Measurements from ENCODE around the gene TPRA1. TPM values are rescaled to one million over a fixed set of nuclear protein-coding genes. Genes with fewer than 3 reads are reported as not detected.

Gene TPRA1
- total and polyA plus RNA-seq, 2 donors (not counting 1 experiment from before 2014, with no cell fraction given) = 17.5 to 47.4 TPM

DNA sequence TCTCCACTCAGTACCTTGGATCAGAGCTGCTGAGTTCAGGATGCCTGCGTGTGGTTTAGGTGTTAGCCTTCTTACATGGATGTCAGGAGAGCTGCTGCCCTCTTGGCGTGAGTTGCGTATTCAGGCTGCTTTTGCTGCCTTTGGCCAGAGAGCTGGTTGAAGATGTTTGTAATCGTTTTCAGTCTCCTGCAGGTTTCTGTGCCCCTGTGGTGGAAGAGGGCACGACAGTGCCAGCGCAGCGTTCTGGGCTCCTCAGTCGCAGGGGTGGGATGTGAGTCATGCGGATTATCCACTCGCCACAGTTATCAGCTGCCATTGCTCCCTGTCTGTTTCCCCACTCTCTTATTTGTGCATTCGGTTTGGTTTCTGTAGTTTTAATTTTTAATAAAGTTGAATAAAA lies 31.5 kb upstream of the TPRA1 start:
- H3K27ac ChIP-seq (ENCODE audit: insufficient read depth, low read length) = no peak overlapping the region
- no peaks in the 10 kb centered on the region for H3K4me1 ChIP-seq (ENCODE audit: control insufficient read depth, extremely low read depth, insufficient read depth, low read length)
- no peaks in the 10 kb centered on the region for H3K9me3 ChIP-seq (ENCODE audit: control insufficient read depth, insufficient read depth, low read depth, low read length)
- DNase-seq (ENCODE audit: low read depth in 2 of 2) = no peak
- H3K36me3 ChIP-seq (ENCODE audit: control insufficient read depth, insufficient read depth, low read length) = peaks cover 15% of the 10 kb centered on the region
- no peaks in the 10 kb centered on the region for H3K27me3 ChIP-seq (ENCODE audit: control insufficient read depth, insufficient read depth, low read length)
- H3K4me2 ChIP-seq (ENCODE audit: extremely low read depth, insufficient read depth, low read length) = no peak overlapping the region
- H3K79me2 ChIP-seq (ENCODE audit: control insufficient read depth, insufficient read depth, low read length) = no peaks in the 10 kb centered on the region
- TF ChIP-seq, protein P1, sequence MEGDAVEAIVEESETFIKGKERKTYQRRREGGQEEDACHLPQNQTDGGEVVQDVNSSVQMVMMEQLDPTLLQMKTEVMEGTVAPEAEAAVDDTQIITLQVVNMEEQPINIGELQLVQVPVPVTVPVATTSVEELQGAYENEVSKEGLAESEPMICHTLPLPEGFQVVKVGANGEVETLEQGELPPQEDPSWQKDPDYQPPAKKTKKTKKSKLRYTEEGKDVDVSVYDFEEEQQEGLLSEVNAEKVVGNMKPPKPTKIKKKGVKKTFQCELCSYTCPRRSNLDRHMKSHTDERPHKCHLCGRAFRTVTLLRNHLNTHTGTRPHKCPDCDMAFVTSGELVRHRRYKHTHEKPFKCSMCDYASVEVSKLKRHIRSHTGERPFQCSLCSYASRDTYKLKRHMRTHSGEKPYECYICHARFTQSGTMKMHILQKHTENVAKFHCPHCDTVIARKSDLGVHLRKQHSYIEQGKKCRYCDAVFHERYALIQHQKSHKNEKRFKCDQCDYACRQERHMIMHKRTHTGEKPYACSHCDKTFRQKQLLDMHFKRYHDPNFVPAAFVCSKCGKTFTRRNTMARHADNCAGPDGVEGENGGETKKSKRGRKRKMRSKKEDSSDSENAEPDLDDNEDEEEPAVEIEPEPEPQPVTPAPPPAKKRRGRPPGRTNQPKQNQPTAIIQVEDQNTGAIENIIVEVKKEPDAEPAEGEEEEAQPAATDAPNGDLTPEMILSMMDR (conservative IDR thresholded peaks at IDR 0.05 in 1 of 2, IDR thresholded peaks at IDR 0.05 in 1 of 2; ENCODE audit: low read depth in 1 of 2, low read length in 2 of 2) = no peak
- no peak for TF ChIP-seq EZH2 (IDR thresholded peaks at IDR 0.05; ENCODE audit: low read length, missing control alignments)
- H3K4me3 ChIP-seq (replicated peaks in 1 of 4; ENCODE audit: control extremely low read depth in 1 of 4, insufficient read depth in 1 of 4, low read depth in 3 of 4, low read length in 4 of 4) = no peak overlapping the region
- no peaks in the 10 kb centered on the region for H4K20me1 ChIP-seq (ENCODE audit: control insufficient read depth, extremely low read depth, insufficient read depth, low read length)
- H2AFZ ChIP-seq (ENCODE audit: low read length) = no peak overlapping the region
- no peak overlapping the region for H3K9ac ChIP-seq (ENCODE audit: insufficient read depth, low read length)

DNA sequence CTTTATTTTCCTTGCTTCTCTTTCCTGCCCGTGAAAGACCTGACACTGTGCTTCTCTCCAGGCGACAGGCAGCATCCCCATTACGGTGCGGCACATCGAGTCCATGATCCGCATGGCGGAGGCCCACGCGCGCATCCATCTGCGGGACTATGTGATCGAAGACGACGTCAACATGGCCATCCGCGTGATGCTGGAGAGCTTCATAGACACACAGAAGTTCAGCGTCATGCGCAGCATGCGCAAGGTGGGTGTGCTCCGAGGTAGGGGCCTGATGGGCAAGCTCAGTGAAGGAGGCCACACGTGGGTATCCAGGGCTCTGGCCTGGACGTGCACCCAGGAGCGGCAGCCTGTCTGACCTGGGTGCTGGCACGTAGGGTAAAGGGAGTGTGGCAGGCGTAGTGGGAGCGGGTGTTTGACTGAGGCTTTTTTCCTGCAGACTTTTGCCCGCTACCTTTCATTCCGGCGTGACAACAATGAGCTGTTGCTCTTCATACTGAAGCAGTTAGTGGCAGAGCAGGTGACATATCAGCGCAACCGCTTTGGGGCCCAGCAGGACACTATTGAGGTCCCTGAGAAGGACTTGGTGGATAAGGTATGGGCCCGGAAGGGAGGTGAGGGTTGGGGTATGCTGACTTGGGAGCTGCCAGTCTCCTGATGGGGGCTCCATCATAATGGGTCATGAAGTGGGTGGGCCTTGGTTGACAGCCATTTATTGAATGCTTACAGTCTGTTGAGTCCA lies 30.3 kb upstream of the TPRA1 start:
- Histone ChIP-seq H4K20me1 (ENCODE audit: control insufficient read depth, extremely low read depth, insufficient read depth, low read length) (no peaks in the 10 kb centered on the region), H2AFZ (ENCODE audit: low read length) (no peak overlapping the region), H3K36me3 (ENCODE audit: control insufficient read depth, insufficient read depth, low read length) (peaks cover 17% of the 10 kb centered on the region), H3K9ac (ENCODE audit: insufficient read depth, low read length) (no peak overlapping the region), H3K9me3 (ENCODE audit: control insufficient read depth, insufficient read depth, low read depth, low read length) (no peaks in the 10 kb centered on the region), H3K27me3 (ENCODE audit: control insufficient read depth, insufficient read depth, low read length) (no peaks in the 10 kb centered on the region), H3K79me2 (ENCODE audit: control insufficient read depth, insufficient read depth, low read length) (no peaks in the 10 kb centered on the region), H3K4me1 (ENCODE audit: control insufficient read depth, extremely low read depth, insufficient read depth, low read length) (no peaks in the 10 kb centered on the region), H3K4me2 (ENCODE audit: extremely low read depth, insufficient read depth, low read length) (no peak overlapping the region), H3K27ac (ENCODE audit: insufficient read depth, low read length) (no peak overlapping the region), H3K4me3 (replicated peaks in 1 of 4; ENCODE audit: control extremely low read depth in 1 of 4, insufficient read depth in 1 of 4, low read depth in 3 of 4, low read length in 4 of 4) (no peak overlapping the region)
- DNase-seq (ENCODE audit: low read depth in 2 of 2) = no peak
- TF ChIP-seq, protein P1 (conservative IDR thresholded peaks at IDR 0.05 in 1 of 2, IDR thresholded peaks at IDR 0.05 in 1 of 2; ENCODE audit: low read depth in 1 of 2, low read length in 2 of 2) = no peak
- no peak for TF ChIP-seq EZH2 (IDR thresholded peaks at IDR 0.05; ENCODE audit: low read length, missing control alignments)

DNA sequence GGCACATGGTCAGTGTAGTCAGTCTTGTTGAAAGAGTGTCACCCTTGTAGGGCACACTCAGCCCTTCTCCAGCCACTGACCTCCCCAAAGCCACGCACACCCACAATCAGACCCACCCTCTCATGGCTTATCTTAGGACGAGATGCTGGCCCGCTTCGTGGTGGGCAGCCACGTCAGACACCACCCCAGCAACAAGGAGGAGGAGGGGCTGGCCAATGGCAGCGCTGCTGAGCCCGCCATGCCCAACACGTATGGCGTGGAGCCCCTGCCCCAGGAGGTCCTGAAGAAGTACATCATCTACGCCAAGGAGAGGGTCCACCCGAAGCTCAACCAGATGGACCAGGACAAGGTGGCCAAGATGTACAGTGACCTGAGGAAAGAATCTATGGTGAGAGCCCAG lies 28.4 kb upstream of the TPRA1 start:
- Histone ChIP-seq H3K4me1 (ENCODE audit: control insufficient read depth, extremely low read depth, insufficient read depth, low read length) (peaks cover 2% of the 10 kb centered on the region), H3K9ac (ENCODE audit: insufficient read depth, low read length) (no peak overlapping the region), H3K4me3 (replicated peaks in 1 of 4; ENCODE audit: control extremely low read depth in 1 of 4, insufficient read depth in 1 of 4, low read depth in 3 of 4, low read length in 4 of 4) (no peak overlapping the region), H2AFZ (ENCODE audit: low read length) (no peak overlapping the region), H4K20me1 (ENCODE audit: control insufficient read depth, extremely low read depth, insufficient read depth, low read length) (no peaks in the 10 kb centered on the region), H3K9me3 (ENCODE audit: control insufficient read depth, insufficient read depth, low read depth, low read length) (no peaks in the 10 kb centered on the region), H3K79me2 (ENCODE audit: control insufficient read depth, insufficient read depth, low read length) (no peaks in the 10 kb centered on the region), H3K27ac (ENCODE audit: insufficient read depth, low read length) (no peak overlapping the region), H3K27me3 (ENCODE audit: control insufficient read depth, insufficient read depth, low read length) (no peaks in the 10 kb centered on the region), H3K36me3 (ENCODE audit: control insufficient read depth, insufficient read depth, low read length) (peaks cover 17% of the 10 kb centered on the region), H3K4me2 (ENCODE audit: extremely low read depth, insufficient read depth, low read length) (no peak overlapping the region)
- DNase-seq (ENCODE audit: low read depth in 2 of 2) = no peak
- no peak for TF ChIP-seq EZH2 (IDR thresholded peaks at IDR 0.05; ENCODE audit: low read length, missing control alignments)
- TF ChIP-seq, protein P1 (conservative IDR thresholded peaks at IDR 0.05 in 1 of 2, IDR thresholded peaks at IDR 0.05 in 1 of 2; ENCODE audit: low read depth in 1 of 2, low read length in 2 of 2) = no peak
